Measurements from ENCODE around the gene FAAH. TPM values are rescaled to one million over a fixed set of nuclear protein-coding genes. Genes with fewer than 3 reads are reported as not detected.
A peak's percentile ranks its signal among the peaks of the same experiment; 100 is the strongest.

Gene FAAH
- total and polyA plus RNA-seq, 2 of the 13 experiments (the other 11 are each of a cell fraction or from before 2014, with no cell fraction given): 5.4 to 11.0 TPM

- TF ChIP-seq ZNF547 (CRISPR knock-in tag; IDR thresholded peaks at IDR 0.05) (0 out of 2 replicates have a peak, but pooled peaks have one; percentile 40), ZNF468 (CRISPR knock-in tag; IDR thresholded peaks at IDR 0.05) (no peak), ZNF841 (CRISPR knock-in tag; IDR thresholded peaks at IDR 0.05; ENCODE audit: borderline replicate concordance) (no peak), ZNF614 (CRISPR knock-in tag; IDR thresholded peaks at IDR 0.05; ENCODE audit: borderline replicate concordance) (no peak), ZNF501 (CRISPR knock-in tag; IDR thresholded peaks at IDR 0.05) (peak; percentile 49; the same call in 1 of the 2 replicates), PRDM4 (CRISPR knock-in tag; IDR thresholded peaks at IDR 0.05; ENCODE audit: borderline replicate concordance) (no peak), ZNF460 (CRISPR knock-in tag; IDR thresholded peaks at IDR 0.05; ENCODE audit: borderline replicate concordance) (no peak), ZNF513 (CRISPR knock-in tag; conservative IDR thresholded peaks at IDR 0.05) (no peak), ZNF605 (CRISPR knock-in tag; IDR thresholded peaks at IDR 0.05) (no peak), ETV5 (CRISPR knock-in tag; IDR thresholded peaks at IDR 0.05; ENCODE audit: borderline replicate concordance) (peak; percentile 39; the same call in 1 of the 2 replicates), ZNF280D (CRISPR knock-in tag; IDR thresholded peaks at IDR 0.05) (peak; percentile 51; the same call in 1 of the 2 replicates), ZSCAN31 (CRISPR knock-in tag; IDR thresholded peaks at IDR 0.05; ENCODE audit: low read depth) (no peak), ZNF264 (CRISPR knock-in tag; IDR thresholded peaks at IDR 0.05) (no peak), ZNF232 (CRISPR knock-in tag; IDR thresholded peaks at IDR 0.05; ENCODE audit: borderline replicate concordance) (no peak), ZMYM3 (CRISPR knock-in tag; IDR thresholded peaks at IDR 0.05) (0 out of 2 replicates have a peak, but pooled peaks have one; percentile 22), ATF2 (CRISPR knock-in tag; IDR thresholded peaks at IDR 0.05) (peak; percentile 54; the same call in 1 of the 2 replicates), ZNF788 (CRISPR knock-in tag; IDR thresholded peaks at IDR 0.05; ENCODE audit: borderline replicate concordance) (peak; percentile 72; the same call in 1 of the 2 replicates), E2F2 (CRISPR knock-in tag; IDR thresholded peaks at IDR 0.05; ENCODE audit: borderline replicate concordance) (no peak), ZNF138 (CRISPR knock-in tag; IDR thresholded peaks at IDR 0.05; ENCODE audit: low read depth) (0 out of 2 replicates have a peak, but pooled peaks have one; percentile 49)
These were observed 8.0 kb downstream of the FAAH start (continued) for GRCh38 chr1:46401964-46402626.
